ENCODE measurements around the gene RFX2.
"Not testable (repeated sequence)": the region's sequence is repeated elsewhere in the genome, so short reads cannot be mapped to it uniquely, and the experiment has no call there.

Gene RFX2

DNA sequence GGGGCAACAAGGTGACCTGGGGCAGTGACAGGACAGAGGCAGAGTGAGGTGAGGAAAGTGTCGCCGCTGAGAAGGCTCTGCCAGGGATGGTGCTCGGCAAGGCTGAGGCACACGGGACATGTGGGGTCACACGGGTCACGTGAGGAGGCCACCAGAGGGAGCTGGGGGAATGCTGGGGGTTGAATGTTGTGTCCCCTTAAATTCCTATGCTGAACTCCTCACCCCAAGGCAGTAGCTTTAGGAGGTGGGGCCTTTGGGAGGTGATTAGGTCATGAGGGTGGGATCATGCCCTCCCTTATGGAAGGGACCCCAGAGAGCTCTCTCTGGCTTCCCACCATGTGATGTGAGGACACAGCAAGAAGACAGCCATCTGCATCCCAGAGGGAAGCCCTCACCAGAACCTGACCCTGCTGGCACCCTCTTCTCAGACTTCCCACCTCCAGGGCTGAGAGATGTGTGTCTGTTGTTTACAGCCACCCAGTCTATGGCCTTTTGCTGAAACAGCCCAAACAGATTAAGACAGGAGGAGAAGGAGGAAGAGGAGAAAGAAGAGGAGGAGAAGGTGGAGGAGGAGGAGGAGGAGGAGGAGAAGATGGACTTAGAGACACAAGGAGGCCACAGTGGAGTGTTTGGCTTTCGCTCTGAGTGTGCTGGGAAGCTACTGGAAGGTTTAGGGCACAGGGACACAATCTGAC lies 35.4 kb downstream of the RFX2 start:
- no peak for DNase-seq (ENCODE audit: low spot score)

DNA sequence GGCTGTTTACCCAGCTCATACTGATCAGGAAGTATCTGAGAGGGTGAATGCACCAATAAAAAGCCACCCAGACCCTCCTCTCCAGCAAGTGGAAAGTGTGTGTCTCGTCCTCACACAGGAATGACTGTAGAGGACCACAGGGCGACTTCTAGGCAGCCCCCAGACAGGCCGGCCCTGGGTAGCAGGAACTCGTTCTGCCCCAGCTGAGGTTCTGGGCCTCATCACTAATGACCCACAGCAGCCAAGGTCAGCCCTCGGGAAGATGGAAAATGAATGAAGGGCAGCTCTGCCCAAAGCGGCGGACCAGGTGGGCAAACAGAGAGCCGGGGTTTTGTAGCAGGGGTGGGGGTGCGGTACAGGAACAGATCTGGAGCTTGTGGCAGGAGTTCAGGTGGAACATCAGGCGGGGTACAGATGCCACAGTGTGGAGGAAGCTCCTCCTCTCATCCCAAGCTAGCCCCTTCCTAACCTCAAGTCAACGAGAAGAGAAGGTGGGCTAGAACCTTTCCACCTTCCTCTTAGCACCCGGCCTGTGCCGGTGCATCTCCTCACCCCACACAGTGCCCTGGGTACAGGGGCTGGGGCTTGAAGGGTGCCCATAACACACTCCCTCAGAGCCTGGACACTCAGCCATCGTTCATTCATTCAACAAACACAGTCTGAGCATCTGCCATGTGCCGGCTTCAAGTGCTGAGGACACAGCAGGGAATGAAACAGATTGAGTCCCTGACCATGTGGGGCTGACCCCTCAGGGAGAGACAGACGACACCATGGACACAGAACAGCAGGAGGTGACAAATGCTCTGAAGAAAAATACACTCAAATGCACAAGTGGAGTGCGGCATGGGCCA lies 36.2 kb downstream of the RFX2 start:
- no peak for DNase-seq (ENCODE audit: low spot score)

GRCh38 chr19:6073233-6073632 lies 37.1 kb downstream of the RFX2 start:
- not testable (repeated sequence) for DNase-seq (ENCODE audit: low spot score)

DNA sequence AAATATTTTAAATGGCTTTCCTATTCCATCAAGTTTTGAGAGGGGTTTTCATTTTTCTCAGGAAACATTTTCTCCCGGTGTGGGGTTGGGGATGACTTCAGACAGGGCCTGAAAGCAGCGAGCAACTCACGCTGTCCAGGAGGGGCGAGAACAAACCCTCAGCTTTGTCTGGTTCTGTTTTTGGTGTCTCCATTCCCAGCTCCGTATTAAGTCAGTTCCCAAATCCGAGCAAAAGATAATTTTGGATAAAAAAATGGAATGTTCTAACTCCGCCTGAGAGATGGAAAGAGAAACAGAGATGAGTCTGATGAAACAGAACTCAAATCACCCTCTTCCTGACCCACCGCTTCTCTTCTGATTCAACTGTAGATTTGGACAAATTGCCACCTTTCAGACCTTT lies 38.4 kb downstream of the RFX2 start:
- DNase-seq (ENCODE audit: low spot score) = no peak

GRCh38 chr19:6070720-6071485 lies 39.4 kb downstream of the RFX2 start:
- no peak for DNase-seq (ENCODE audit: low spot score)

DNA sequence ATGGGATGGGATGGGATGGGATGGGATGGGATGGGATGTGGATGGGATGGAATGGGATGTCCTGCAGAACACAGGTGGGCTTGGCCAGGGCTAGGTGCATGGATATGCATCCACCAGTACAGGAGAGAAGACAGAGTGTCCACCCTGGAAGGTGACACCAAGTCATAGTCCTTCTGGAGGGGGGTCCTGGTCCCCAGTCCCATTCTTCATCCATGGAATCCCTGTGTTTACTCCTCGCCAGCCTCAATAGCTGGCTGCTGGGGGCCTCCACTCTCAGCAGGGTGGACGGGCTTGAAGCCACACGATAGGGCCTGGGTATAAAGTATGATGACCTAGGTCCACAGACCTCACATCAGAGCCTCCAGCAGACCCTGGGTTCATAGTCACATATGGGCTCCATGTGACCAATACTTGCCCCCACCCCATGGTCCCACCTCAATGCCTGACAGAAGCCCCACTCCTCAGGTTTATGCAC lies 40.1 kb downstream of the RFX2 start:
- DNase-seq (ENCODE audit: low spot score) = no peak

GRCh38 chr19:6069268-6069791 lies 41.0 kb downstream of the RFX2 start:
- DNase-seq (ENCODE audit: low spot score) = no peak

DNA sequence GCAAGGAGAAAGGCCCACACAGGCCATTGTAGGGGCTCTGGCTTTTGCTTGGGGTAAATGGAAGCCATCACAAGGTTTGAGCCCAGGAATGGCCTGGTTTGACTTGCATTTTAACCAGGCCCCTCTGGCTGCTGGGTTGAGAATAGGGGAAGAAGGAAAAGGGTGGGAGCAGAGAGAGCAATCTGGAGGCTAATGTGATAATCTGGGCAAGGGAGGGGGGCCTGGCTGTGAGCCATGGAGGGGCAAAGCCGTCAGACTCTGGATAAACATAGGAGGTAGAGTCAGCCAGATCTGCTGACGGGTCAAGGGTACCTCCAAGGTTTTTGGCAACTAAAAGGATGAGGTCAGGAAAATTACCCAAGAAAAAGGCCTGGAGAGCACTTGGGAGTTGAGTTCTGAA lies 41.6 kb downstream of the RFX2 start:
- DNase-seq (ENCODE audit: low spot score) = no peak

- DNase-seq (ENCODE audit: low spot score) = no peak
Observed at GRCh38 chr19:6067975-6068374, 42.3 kb downstream of the RFX2 start.

- DNase-seq (ENCODE audit: low spot score) = no peak
Observed at GRCh38 chr19:6066661-6067646, 43.3 kb downstream of the RFX2 start.

DNA sequence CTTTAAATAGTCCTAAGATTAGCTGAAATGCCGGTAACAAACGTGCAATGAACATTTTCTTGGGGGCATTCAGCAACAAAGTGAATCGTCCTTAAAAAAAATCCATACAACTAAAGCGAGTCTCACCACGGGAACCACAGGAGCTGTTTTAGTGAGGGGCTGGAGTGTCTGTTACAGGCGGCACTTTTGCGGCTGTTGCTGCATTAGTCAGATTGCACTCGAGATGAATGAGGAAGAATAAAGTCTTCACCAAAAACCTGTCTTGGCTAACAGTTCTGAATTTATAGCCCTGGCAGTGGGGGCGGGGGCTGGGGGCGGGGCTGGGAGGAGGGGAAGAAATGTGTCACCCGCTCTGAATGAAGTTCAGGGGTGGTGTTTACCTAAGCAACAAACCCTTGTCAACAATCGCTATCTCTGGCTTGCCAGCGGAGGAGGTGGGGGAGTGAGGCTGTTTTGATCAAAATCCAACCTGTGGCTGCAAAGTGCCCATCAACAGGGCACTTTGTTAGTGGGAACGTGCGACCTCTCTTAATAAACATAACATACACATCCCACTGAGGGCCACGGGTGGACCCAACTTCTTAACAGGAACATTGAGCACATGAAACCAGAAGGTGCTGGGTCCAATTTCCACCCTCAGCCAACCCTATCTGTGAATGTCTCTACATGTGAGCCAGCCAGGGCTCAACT lies 44.5 kb downstream of the RFX2 start:
- no peak for DNase-seq (ENCODE audit: low spot score)

DNA sequence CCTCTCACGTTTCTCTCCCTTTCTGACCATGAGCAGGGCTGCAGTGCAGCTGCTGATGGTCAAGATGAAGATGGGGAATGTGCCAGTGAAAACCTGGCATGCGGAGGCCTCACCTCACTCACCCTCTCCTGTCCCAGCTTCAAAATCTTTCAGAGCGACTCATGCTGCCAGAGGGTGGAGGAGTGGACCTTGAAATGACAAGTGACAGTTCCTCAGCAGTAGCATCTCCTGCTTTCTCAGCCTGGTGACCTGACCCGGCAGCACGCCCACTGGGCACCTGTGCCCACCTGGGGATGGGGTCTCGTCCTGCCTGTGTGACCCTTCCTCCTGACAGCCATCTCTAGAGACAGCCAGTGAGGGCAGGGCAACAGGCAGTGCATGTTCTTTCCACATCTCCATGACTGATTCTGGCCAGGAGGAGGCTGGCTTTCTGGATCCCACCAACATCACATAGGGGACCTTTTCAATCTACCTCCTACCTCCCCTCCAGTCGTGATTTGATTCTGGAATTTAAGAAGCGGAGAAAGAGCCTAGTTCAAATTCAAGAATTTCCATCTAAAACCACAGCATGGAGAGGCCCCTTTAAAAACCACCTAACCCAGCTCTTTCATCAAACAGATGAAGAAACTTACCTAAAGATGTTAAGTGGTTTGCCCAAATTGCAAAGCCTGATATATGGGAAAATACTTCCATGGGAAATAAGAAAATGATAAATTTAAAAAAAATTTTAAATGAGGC lies 45.8 kb downstream of the RFX2 start:
- no peak for DNase-seq (ENCODE audit: low spot score)

DNA sequence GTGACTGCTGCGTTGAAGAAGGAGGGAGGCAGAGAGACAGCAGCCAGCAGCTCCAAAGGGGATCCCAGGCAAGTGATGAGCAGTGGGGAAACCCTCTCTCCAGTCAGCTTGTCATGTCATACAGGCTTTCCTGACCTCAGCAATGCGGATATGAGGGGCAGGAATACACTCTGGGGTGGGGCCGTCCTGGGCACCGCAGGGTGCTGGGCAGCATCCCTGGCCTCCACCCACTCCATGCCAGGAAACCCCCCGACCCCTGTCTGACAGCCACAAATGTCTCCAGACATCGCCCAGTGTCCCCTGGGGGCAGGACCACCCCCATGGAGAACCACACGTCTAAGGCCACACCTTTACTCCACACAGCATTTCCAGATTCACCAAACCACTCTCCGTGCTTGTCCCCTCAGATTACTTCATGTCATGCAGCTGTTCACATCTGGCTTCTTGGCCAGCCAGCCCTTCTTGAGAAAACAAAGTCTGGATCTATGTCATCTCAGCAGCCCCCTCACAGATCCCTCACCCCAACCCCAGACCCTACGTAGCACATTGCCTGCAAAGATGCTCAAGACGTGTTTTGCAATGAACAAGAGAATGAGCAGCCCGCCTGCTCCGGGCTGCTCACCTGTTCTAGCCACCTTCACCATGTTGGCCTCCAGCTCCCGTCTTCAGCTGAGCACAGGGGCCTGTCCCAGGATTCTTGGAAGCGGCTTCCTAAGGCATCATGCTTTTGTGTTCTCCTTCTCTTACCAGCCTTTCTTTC lies 46.5 kb downstream of the RFX2 start:
- no peak for DNase-seq (ENCODE audit: low spot score)

GRCh38 chr19:6062961-6063575 lies 47.2 kb downstream of the RFX2 start:
- no peak for DNase-seq (ENCODE audit: low spot score)

DNA sequence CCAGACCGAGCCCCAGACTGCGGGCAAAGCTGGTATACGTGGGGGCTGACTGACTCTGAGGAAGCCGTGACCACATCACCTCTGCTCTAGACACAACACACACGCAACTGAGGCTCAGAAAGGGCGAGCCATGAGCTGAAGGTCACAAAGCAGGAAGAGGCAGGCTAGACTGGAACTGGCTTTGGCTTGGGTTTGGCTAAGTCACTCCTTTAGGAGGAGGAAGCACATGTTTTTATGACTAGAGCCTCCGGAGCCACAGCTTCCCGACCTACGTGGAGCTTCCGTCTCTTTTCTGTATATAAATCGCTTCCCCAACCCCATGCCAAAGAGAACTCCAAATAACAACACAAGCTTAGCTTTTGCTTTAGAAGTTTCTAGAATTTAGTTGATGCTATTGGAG lies 48.0 kb downstream of the RFX2 start:
- DNase-seq (ENCODE audit: low spot score) = no peak

- DNase-seq (ENCODE audit: low spot score) = no peak
Observed at GRCh38 chr19:6061376-6062130, 48.7 kb downstream of the RFX2 start.

- no peak for DNase-seq (ENCODE audit: low spot score)
Observed at GRCh38 chr19:6060600-6061375, 49.5 kb downstream of the RFX2 start.
